ENCODE results near the gene COL1A2.

Gene COL1A2

DNA sequence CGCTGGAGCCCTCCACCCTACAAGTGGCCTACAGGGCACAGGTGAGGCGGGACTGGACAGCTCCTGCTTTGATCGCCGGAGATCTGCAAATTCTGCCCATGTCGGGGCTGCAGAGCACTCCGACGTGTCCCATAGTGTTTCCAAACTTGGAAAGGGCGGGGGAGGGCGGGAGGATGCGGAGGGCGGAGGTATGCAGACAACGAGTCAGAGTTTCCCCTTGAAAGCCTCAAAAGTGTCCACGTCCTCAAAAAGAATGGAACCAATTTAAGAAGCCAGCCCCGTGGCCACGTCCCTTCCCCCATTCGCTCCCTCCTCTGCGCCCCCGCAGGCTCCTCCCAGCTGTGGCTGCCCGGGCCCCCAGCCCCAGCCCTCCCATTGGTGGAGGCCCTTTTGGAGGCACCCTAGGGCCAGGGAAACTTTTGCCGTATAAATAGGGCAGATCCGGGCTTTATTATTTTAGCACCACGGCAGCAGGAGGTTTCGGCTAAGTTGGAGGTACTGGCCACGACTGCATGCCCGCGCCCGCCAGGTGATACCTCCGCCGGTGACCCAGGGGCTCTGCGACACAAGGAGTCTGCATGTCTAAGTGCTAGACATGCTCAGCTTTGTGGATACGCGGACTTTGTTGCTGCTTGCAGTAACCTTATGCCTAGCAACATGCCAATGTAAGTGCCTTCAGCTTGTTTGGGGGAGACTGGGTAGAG, at the start of gene COL1A2:
TSS of gene COL1A2 (plus strand) at position 459 of the 704 bp plus-strand sequence. CDS start at position 596, 137 bp downstream.
- TF ChIP-seq, protein P1, sequence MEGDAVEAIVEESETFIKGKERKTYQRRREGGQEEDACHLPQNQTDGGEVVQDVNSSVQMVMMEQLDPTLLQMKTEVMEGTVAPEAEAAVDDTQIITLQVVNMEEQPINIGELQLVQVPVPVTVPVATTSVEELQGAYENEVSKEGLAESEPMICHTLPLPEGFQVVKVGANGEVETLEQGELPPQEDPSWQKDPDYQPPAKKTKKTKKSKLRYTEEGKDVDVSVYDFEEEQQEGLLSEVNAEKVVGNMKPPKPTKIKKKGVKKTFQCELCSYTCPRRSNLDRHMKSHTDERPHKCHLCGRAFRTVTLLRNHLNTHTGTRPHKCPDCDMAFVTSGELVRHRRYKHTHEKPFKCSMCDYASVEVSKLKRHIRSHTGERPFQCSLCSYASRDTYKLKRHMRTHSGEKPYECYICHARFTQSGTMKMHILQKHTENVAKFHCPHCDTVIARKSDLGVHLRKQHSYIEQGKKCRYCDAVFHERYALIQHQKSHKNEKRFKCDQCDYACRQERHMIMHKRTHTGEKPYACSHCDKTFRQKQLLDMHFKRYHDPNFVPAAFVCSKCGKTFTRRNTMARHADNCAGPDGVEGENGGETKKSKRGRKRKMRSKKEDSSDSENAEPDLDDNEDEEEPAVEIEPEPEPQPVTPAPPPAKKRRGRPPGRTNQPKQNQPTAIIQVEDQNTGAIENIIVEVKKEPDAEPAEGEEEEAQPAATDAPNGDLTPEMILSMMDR (conservative IDR thresholded peaks at IDR 0.05; ENCODE audit: low read depth): no peak
- ChIA-PET CTCF (interaction anchor here (0.6 to 2.9 kb wide), 11 partner anchors 8 to 1082 kb away, joined by 3 to 80 read pairs (median 5); no protein-coding TSS in a partner anchor), POLR2A (ENCODE audit: low non-redundant PET) (no interaction called here)
- no peak within 1 kb of the TSS for H3K27ac ChIP-seq
- DNase-seq (ENCODE audit: low spot score): peak; percentile 25

DNA sequence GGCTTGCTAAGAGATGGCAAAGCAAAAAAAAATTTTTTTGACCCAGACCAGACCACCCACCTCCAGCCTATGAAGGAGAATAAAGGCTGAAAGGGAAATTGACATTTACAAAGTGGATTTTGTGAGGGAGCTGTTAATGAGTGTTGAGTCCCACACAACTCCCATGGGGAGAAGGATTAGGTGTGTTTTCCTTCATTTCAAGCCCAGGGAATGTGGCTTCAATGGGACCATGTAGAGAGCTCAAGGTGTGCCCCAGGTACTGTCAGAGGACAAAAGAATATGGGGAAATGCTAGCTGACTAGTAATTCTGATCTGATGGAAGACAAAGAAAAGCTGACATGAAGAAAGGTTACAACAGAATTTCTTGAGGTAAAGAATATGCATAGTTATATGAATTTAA, 48.8 kb upstream of the COL1A2 start:
- TF ChIP-seq, protein P1 (conservative IDR thresholded peaks at IDR 0.05; ENCODE audit: low read depth): no peak
- ChIA-PET POLR2A (ENCODE audit: low non-redundant PET) (no interaction called here), CTCF (no interaction called here)
- DNase-seq (ENCODE audit: low spot score): no peak
- no peak overlapping the region for H3K27ac ChIP-seq

DNA sequence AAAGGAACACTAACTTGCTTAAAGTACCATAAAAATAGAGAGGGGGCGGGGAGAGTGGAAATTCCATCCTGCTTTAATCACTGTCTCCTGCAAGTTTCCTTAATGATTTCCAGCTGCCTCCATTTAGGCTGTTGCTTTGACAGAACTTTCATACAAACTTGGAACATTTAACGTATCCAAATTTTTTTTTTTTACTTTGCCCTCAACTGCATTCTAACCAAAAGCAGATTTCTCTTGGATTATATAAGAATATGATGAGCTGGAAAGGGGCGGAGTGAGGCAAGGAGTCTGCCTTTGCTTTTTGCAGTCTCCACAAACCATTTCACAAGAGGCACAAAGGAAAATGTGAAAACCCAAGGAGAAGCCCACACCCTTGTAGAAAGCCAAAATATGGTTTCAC, 46.6 kb upstream of the COL1A2 start:
- TF ChIP-seq, protein P1 (conservative IDR thresholded peaks at IDR 0.05; ENCODE audit: low read depth): no peak

DNA sequence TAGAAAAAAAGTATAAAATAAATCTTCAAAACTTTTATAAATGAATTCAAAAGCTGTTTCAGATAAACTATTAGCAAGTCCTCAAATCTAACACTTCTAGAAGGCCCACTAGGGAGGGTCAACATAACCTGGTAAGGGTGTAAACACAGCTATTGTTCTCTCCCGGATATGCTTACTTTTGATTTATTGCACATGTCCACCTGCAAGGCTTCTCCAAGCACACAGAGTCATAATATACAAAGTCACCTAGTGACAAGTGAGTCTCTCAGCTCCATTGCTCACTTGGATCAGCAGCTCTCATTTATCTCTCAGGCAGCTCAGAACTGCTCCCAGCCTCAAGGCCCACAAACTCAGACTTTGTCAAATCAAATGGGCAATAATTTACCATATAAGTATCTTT, 44.0 kb upstream of the COL1A2 start:
- no peak overlapping the region for H3K27ac ChIP-seq
- CTCF ChIA-PET: interaction anchor here (0.5 kb wide), 1 partner anchor 826 kb away, joined by 3 read pairs; no protein-coding TSS in a partner anchor
- no peak for DNase-seq (ENCODE audit: low spot score)
- TF ChIP-seq, protein P1 (conservative IDR thresholded peaks at IDR 0.05; ENCODE audit: low read depth): no peak
- POLR2A ChIA-PET (ENCODE audit: low non-redundant PET): no interaction called here

More for the DNA sequence above, 46.6 kb upstream of the COL1A2 start:
- H3K27ac ChIP-seq: no peak overlapping the region
- POLR2A ChIA-PET (ENCODE audit: low non-redundant PET): no interaction called here
- no peak for DNase-seq (ENCODE audit: low spot score)
- CTCF ChIA-PET: no interaction called here

DNA sequence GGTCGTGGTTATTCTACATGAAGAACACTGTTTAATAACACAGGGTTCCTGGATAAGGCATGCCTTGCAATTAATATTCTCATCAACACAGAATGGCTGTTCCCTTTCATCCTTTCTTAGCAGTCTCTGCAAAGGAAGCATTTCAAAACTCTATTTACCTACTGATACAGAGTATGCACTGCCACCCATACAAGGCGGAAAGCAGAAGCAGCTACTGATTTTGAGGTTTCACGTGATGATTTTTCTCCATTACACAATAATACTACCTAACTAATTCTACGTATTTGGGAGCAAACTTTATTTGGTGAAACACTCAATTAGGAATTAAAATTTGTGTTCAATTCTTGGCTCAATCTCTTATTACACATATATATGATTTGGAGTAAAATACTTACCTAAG, 43.0 kb upstream of the COL1A2 start:
- CTCF ChIA-PET: no interaction called here
- TF ChIP-seq, protein P1 (conservative IDR thresholded peaks at IDR 0.05; ENCODE audit: low read depth): no peak
- POLR2A ChIA-PET (ENCODE audit: low non-redundant PET): no interaction called here
- no peak for DNase-seq (ENCODE audit: low spot score)
- H3K27ac ChIP-seq: no peak overlapping the region

DNA sequence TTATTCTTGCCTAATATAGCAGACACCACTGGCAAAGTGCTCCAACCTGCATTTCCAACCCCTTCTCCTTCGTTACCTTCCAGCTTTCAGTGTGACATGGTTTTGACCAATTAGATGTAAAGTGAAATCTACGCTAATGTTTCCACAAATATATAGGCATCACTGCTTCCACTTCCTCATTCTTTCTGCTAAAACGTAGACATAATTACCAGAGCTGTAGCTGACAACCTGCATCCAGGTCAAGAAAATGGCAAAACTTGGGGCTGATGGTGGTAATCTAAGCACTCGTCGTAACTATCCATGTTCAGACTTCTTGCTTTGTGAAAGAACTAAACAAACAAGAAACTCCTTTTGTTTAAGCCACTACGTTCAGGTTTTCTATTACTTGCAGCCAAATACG, 41.8 kb upstream of the COL1A2 start:
- no peak overlapping the region for H3K27ac ChIP-seq
- POLR2A ChIA-PET (ENCODE audit: low non-redundant PET): no interaction called here
- CTCF ChIA-PET: interaction anchor here (0.7 kb wide), 1 partner anchor 161 kb away, joined by 3 read pairs; no protein-coding TSS in a partner anchor
- TF ChIP-seq, protein P1 (conservative IDR thresholded peaks at IDR 0.05; ENCODE audit: low read depth): no peak
- no peak for DNase-seq (ENCODE audit: low spot score)
